Calu3 (cell line): Measurements from ENCODE around the gene ITPR1. TPM values are rescaled to one million over a fixed set of nuclear protein-coding genes. Genes with fewer than 3 reads are reported as not detected.
A peak's percentile ranks its signal among the peaks of the same experiment; 100 is the strongest.

Source experiments
- BruUV-seq: library from RNA; stranded (reverse); fragments of 400-500 nt; replicated peaks from 2 replicates; lab custom pipeline; 2021; lab: Mats Ljungman, UMichigan
- CTCF ChIA-PET: fragments of 300-600 bp; sonication (Branson Sonifier 250); formaldehyde crosslinking; loops from one replicate; lab custom pipeline; 2022; ENCODE audit warnings: antibody characterized with exemption; lab: Charles Lee
- DNase-seq: peaks from one replicate; pipeline ENCODE4 v3.0.0; 2022
- H3K27ac Mint-ChIP-seq: one replicate; pipeline ENCODE4 v1.8.0; 2022; ENCODE audit warnings: mixed read lengths; ENCODE audit not compliant: unreplicated experiment
- H3K27me3 Mint-ChIP-seq: one replicate; pipeline ENCODE4 v1.8.0; 2022; ENCODE audit warnings: mixed read lengths; ENCODE audit not compliant: unreplicated experiment
- H3K36me3 Mint-ChIP-seq: one replicate; pipeline ENCODE4 v1.8.0; 2022; ENCODE audit warnings: mild to moderate bottlenecking, moderate library complexity, mixed read lengths; ENCODE audit not compliant: insufficient read depth, unreplicated experiment
- H3K4me1 Mint-ChIP-seq: one replicate; pipeline ENCODE4 v1.8.0; 2022; ENCODE audit warnings: mild to moderate bottlenecking, low read depth, mixed read lengths; ENCODE audit not compliant: unreplicated experiment
- H3K4me3 Mint-ChIP-seq: one replicate; pipeline ENCODE4 v1.8.0; 2022; ENCODE audit warnings: mild to moderate bottlenecking, low read depth, moderate library complexity, mixed read lengths; ENCODE audit not compliant: unreplicated experiment
- H3K9me3 Mint-ChIP-seq: one replicate; pipeline ENCODE4 v1.8.0; 2022; ENCODE audit warnings: low read depth, mixed read lengths; ENCODE audit not compliant: unreplicated experiment
- CTCF ChIP-seq: fragments of 200-600 bp; IDR thresholded peaks from one replicate; pipeline ENCODE4 v1.8.0; 2022; ENCODE audit warnings: antibody characterized with exemption; ENCODE audit not compliant: unreplicated experiment
- intact Hi-C: fragments of 100-400 bp; cut with micrococcal nuclease; formaldehyde crosslinking; loops from one replicate; pipeline ENCODE4 v1.10.0; 2022; ENCODE audit not compliant: unreplicated experiment
- total RNA-seq: library from RNA; stranded (reverse); gene quantifications from 2 replicates; pipeline ENCODE4 v1.2.3, GENCODE V29; 2022

The ITPR1 gene
- total RNA-seq, 1 experiment from 2014 or later, result 4.2 TPM

- BruUV-seq, result TSS peak; percentile 80
- Mint-ChIP-seq H3K27ac (peak overlapping the region; percentile 99), H3K4me3 (peak overlapping the region; percentile 69), H3K36me3 (peaks cover 19% of the 10 kb centered on the region), H3K27me3 (no peaks in the 10 kb centered on the region), H3K4me1 (peaks cover 43% of the 10 kb centered on the region), H3K9me3 (peaks cover 3% of the 10 kb centered on the region)
- CTCF ChIA-PET, result interaction anchor here (0.6 to 3.0 kb wide), 9 partner anchors 10 to 815 kb away, joined by 3 to 15 read pairs (median 6); no protein-coding TSS in a partner anchor
- intact Hi-C loops, result loop anchor here (1.0 to 5.0 kb wide), 4 partner anchors 29 to 228 kb away; partner anchors contain the start of gene BHLHE40
- DNase-seq, result peak; percentile 30
- no peak for TF ChIP-seq CTCF
Measured at GRCh38 chr3:4751029-4751501, 257.9 kb downstream of the ITPR1 start.

- Mint-ChIP-seq H3K9me3 (peaks cover 3% of the 10 kb centered on the region), H3K27ac (peak overlapping the region; percentile 99), H3K36me3 (peaks cover 19% of the 10 kb centered on the region), H3K4me1 (peaks cover 46% of the 10 kb centered on the region), H3K4me3 (peak overlapping the region; percentile 69), H3K27me3 (no peaks in the 10 kb centered on the region)
- peak; percentile 42 for DNase-seq
- CTCF ChIA-PET, result interaction anchor here (0.6 to 3.0 kb wide), 6 partner anchors 31 to 271 kb away, joined by 3 to 15 read pairs (median 6); no protein-coding TSS in a partner anchor
- no peak for TF ChIP-seq CTCF
- BruUV-seq, result TSS peak; percentile 97
- intact Hi-C loops, result loop anchor here (1.0 to 5.0 kb wide), 4 partner anchors 29 to 227 kb away; partner anchors contain the start of gene BHLHE40
Measured at GRCh38 chr3:4751502-4752101, 258.5 kb downstream of the ITPR1 start.

GRCh38 chr3:4752201-4753072, 259.3 kb downstream of the ITPR1 start:
- BruUV-seq, result no TSS peak
- Mint-ChIP-seq H3K9me3 (peaks cover 3% of the 10 kb centered on the region), H3K27me3 (no peaks in the 10 kb centered on the region), H3K4me1 (peaks cover 54% of the 10 kb centered on the region), H3K4me3 (peak overlapping the region; percentile 69), H3K36me3 (peaks cover 19% of the 10 kb centered on the region), H3K27ac (peak overlapping the region; percentile 99)
- TF ChIP-seq CTCF, result no peak
- CTCF ChIA-PET, result interaction anchor here (0.6 to 3.0 kb wide), 6 partner anchors 32 to 444 kb away, joined by 3 to 15 read pairs (median 6); no protein-coding TSS in a partner anchor
- intact Hi-C loops, result loop anchor here (5.0 kb wide), 2 partner anchors 75 to 155 kb away; no protein-coding TSS in a partner anchor
- DNase-seq, result peak; percentile 79

- intact Hi-C loops, result loop anchor here (5.0 kb wide), 2 partner anchors 74 to 154 kb away; no protein-coding TSS in a partner anchor
- H3K4me1 Mint-ChIP-seq, result peaks cover 59% of the 10 kb centered on the region
- no peak for DNase-seq
- peak overlapping the region; percentile 69 for H3K4me3 Mint-ChIP-seq
- no peak for TF ChIP-seq CTCF
- H3K27me3 Mint-ChIP-seq, result no peaks in the 10 kb centered on the region
- H3K36me3 Mint-ChIP-seq, result peaks cover 19% of the 10 kb centered on the region
- H3K27ac Mint-ChIP-seq, result peak overlapping the region; percentile 99
- H3K9me3 Mint-ChIP-seq, result peaks cover 3% of the 10 kb centered on the region
- no TSS peak for BruUV-seq
- CTCF ChIA-PET, result interaction anchor here (1.7 to 3.0 kb wide), 4 partner anchors 33 to 270 kb away, joined by 5 to 15 read pairs (median 10); no protein-coding TSS in a partner anchor
Measured at GRCh38 chr3:4753073-4753691, 260.0 kb downstream of the ITPR1 start.
